B cell (primary cell): Measurements from ENCODE around the gene THAP9. TPM values are rescaled to one million over a fixed set of nuclear protein-coding genes. Genes with fewer than 3 reads are reported as not detected.

Source experiments
- ATAC-seq: fragments of 200-7000 bp; cut with Tn5 transposase; one replicate; pipeline ENCODE4 v1.10.0; 2021; ENCODE audit warnings: low read depth, mild to moderate bottlenecking, moderate number of reproducible peaks, moderate library complexity
- CTCF ChIA-PET: fragments of 350-600 bp; sonication (Branson Sonifier 250); formaldehyde crosslinking; loops from one replicate; lab custom pipeline; 2021; ENCODE audit warnings: antibody characterized with exemption, inconsistent platforms; lab: Charles Lee
- POLR2A ChIA-PET: fragments of 350-600 bp; sonication (Branson Sonifier 250); formaldehyde crosslinking; loops from one replicate; lab custom pipeline; 2021; ENCODE audit warnings: antibody characterized with exemption; lab: Charles Lee
- DNase-seq: peaks from one replicate; pipeline ENCODE4 v3.0.0; 2013
- H2AFZ ChIP-seq: 2 replicates; pipeline ENCODE4 v1.6.1; 2012; ENCODE audit warnings: mild to moderate bottlenecking, low read depth, low read length; ENCODE audit not compliant: insufficient read depth, poor library complexity, severe bottlenecking
- H3K27ac ChIP-seq, 2 donors: 1 replicate in 1 of 2; 2 replicates in 1 of 2; pipeline ENCODE4 v1.5.1; 2012 to 2013; ENCODE audit warnings: low read length in 2 of 2, mild to moderate bottlenecking in 2 of 2, moderate library complexity in 1 of 2
- H3K27me3 ChIP-seq, 4 experiments: fragments of 200-600 bp in 1 of 4; sonication (generic) in 1 of 4; replicated peaks in 1 of 4; 1 replicate in 2 of 4; 2 replicates in 2 of 4; pipeline versions ENCODE4 v1.6.1 to v1.7.0; 2013 to 2016; ENCODE audit warnings: low read length in 3 of 4, mild to moderate bottlenecking in 2 of 4, mixed read lengths in 1 of 4, moderate library complexity in 1 of 4; ENCODE audit not compliant: insufficient read depth in 4 of 4, control insufficient read depth in 3 of 4; ENCODE audit errors: control extremely low read depth in 1 of 4
- H3K36me3 ChIP-seq, 2 experiments: replicated peaks in 1 of 2; 1 replicate in 1 of 2; 2 replicates in 1 of 2; pipeline versions ENCODE4 v1.6.1 to v1.7.1; 2013; ENCODE audit warnings: low read length in 1 of 2; ENCODE audit not compliant: insufficient read depth in 2 of 2, control insufficient read depth in 1 of 2; ENCODE audit errors: control extremely low read depth in 1 of 2, extremely low read depth in 1 of 2
- H3K4me1 ChIP-seq, 2 donors: fragments of 200-600 bp in 1 of 2; sonication (generic) in 1 of 2; 1 replicate in 1 of 2; 2 replicates in 1 of 2; pipeline versions ENCODE4 v1.5.1 to v1.6.1; 2013 to 2017; ENCODE audit warnings: low read length in 2 of 2; ENCODE audit not compliant: control insufficient read depth in 2 of 2, insufficient read depth in 2 of 2
- H3K4me2 ChIP-seq: replicated peaks from 2 replicates; pipeline ENCODE3; 2012; ENCODE audit warnings: mild to moderate bottlenecking, low read depth, low read length; ENCODE audit not compliant: poor library complexity, severe bottlenecking
- H3K4me3 ChIP-seq, 5 experiments: fragments of 200-600 bp in 1 of 5; sonication (generic) in 1 of 5; 1 replicate in 3 of 5; 2 replicates in 2 of 5; pipeline versions ENCODE4 v1.5.1 to v1.7.0; 2011 to 2016; ENCODE audit warnings: low read length in 4 of 5, mild to moderate bottlenecking in 4 of 5, low read depth in 2 of 5, control low read depth in 1 of 5, moderate library complexity in 1 of 5; ENCODE audit not compliant: insufficient read depth in 1 of 5; ENCODE audit errors: control extremely low read depth in 1 of 5, extremely low read depth in 1 of 5
- H3K79me2 ChIP-seq: fragments of 200-600 bp; sonication (generic); one replicate; pipeline ENCODE4 v1.6.0; 2016; ENCODE audit warnings: low read length; ENCODE audit not compliant: control insufficient read depth, insufficient read depth
- H3K9ac ChIP-seq: fragments of 200-600 bp; sonication (generic); 2 replicates; pipeline ENCODE4 v1.6.1; 2017; ENCODE audit warnings: mild to moderate bottlenecking, low read length, moderate library complexity
- H3K9me3 ChIP-seq, 3 donors: one replicate each; pipeline versions ENCODE4 v1.6.1 to v1.7.1; 2013; ENCODE audit warnings: low read length in 2 of 3; ENCODE audit not compliant: control insufficient read depth in 2 of 3, insufficient read depth in 1 of 3; ENCODE audit errors: control extremely low read depth in 1 of 3
- H4K20me1 ChIP-seq: 2 replicates; pipeline ENCODE4 v1.6.0; 2012; ENCODE audit warnings: mild to moderate bottlenecking, low read length; ENCODE audit not compliant: insufficient read depth, control insufficient read depth, poor library complexity, severe bottlenecking
- H3K27ac Mint-ChIP-seq: one replicate; pipeline ENCODE4 v1.8.0; 2021; ENCODE audit warnings: mixed read lengths
- H3K27me3 Mint-ChIP-seq: one replicate; pipeline ENCODE4 v1.8.0; 2021; ENCODE audit warnings: mixed read lengths
- H3K4me1 Mint-ChIP-seq: one replicate; pipeline ENCODE4 v1.8.0; 2021; ENCODE audit warnings: mixed read lengths
- H3K4me3 Mint-ChIP-seq: one replicate; pipeline ENCODE4 v1.8.0; 2021; ENCODE audit warnings: mixed read lengths
- H3K9me3 Mint-ChIP-seq: one replicate; pipeline ENCODE4 v1.8.0; 2022; ENCODE audit warnings: mixed read lengths; ENCODE audit not compliant: insufficient read depth
- EZH2 ChIP-seq: IDR thresholded peaks from 2 replicates; pipeline ENCODE4 v1.6.1; 2012; ENCODE audit warnings: borderline replicate concordance, low read depth, mild to moderate bottlenecking, moderate library complexity, low read length; ENCODE audit not compliant: insufficient read depth, poor library complexity, severe bottlenecking
- WGBS: methylation state at CpG from one replicate; pipeline ENCODE4 v1.1.5; 2013; ENCODE audit warnings: missing lambda C conversion rate; ENCODE audit not compliant: insufficient coverage; 5-methylcytosine and 5-hydroxymethylcytosine counted together
- intact Hi-C: fragments of 100-400 bp; cut with micrococcal nuclease; formaldehyde crosslinking; loops from one replicate; pipeline ENCODE4 v1.10.0; 2022
- polyA plus RNA-seq: library from polyadenylated mRNA; depleted of rRNA; stranded (reverse); fragments of >200 nt; gene quantifications from 2 replicates; pipeline ENCODE4 v1.2.3, GENCODE V29; 2012
- total RNA-seq, 2 donors: library from RNA; stranded (reverse); fragments of 120-200 nt in 1 of 2; gene quantifications; 1 replicate in 1 of 2; 2 replicates in 1 of 2; pipeline versions ENCODE4 v1.2.3 to v1.2.4, GENCODE V29; 2013 to 2022
- TF ChIP-seq, protein P1 (sequence below): fragments of 200-600 bp; IDR thresholded peaks from one replicate; pipeline ENCODE4 v1.8.0; 2022; ENCODE audit warnings: antibody characterized with exemption, mild to moderate bottlenecking

Gene THAP9
- total and polyA plus RNA-seq, 2 donors (not counting 1 experiment from before 2014, with no cell fraction given) = 2.0 to 6.8 TPM

DNA sequence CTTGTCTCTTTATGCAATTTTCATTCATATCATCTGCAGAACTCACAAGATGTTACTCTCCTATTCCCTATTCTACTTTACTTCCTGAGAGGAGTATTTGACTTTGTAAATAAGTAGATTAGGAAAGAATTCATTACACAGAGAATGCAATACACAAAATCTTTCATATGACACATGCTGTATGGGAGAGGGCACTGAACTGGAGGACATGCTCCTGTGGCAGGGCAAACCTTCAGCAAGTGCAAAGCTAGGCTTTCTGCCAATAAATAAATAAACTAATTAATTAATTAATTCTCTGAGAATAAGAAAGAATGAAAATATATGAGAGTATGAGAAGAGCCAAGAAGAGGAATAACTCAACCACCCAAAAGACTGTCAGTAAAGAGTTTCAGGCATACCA is 33.9 kb downstream of the THAP9 start:
- H3K4me3 ChIP-seq = no peak overlapping the region
- no peak for TF ChIP-seq EZH2
- TF ChIP-seq, protein P1, sequence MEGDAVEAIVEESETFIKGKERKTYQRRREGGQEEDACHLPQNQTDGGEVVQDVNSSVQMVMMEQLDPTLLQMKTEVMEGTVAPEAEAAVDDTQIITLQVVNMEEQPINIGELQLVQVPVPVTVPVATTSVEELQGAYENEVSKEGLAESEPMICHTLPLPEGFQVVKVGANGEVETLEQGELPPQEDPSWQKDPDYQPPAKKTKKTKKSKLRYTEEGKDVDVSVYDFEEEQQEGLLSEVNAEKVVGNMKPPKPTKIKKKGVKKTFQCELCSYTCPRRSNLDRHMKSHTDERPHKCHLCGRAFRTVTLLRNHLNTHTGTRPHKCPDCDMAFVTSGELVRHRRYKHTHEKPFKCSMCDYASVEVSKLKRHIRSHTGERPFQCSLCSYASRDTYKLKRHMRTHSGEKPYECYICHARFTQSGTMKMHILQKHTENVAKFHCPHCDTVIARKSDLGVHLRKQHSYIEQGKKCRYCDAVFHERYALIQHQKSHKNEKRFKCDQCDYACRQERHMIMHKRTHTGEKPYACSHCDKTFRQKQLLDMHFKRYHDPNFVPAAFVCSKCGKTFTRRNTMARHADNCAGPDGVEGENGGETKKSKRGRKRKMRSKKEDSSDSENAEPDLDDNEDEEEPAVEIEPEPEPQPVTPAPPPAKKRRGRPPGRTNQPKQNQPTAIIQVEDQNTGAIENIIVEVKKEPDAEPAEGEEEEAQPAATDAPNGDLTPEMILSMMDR = no peak
- Mint-ChIP-seq H3K9me3 (no peaks in the 10 kb centered on the region), H3K4me3 (no peak overlapping the region), H3K4me1 (peaks cover 7% of the 10 kb centered on the region), H3K27me3 (no peaks in the 10 kb centered on the region), H3K27ac (no peak overlapping the region)
- H2AFZ ChIP-seq = no peak overlapping the region
- intact Hi-C loops = no loop called here
- ChIA-PET POLR2A (no interaction called here), CTCF (interaction anchor here (1.1 kb wide), 1 partner anchor 52 kb away, joined by 3 read pairs; no protein-coding TSS in a partner anchor)
- ATAC-seq (no peak), DNase-seq (no peak)
- peaks cover 28 to 46% of the 10 kb centered on the region in 2 experiments for H3K36me3 ChIP-seq
- H3K27me3 ChIP-seq = no peaks in the 10 kb centered on the region
- H3K4me1 ChIP-seq = no peaks in the 10 kb centered on the region
- H4K20me1 ChIP-seq = no peaks in the 10 kb centered on the region
- no peak overlapping the region for H3K9ac ChIP-seq
- no peaks in the 10 kb centered on the region for H3K9me3 ChIP-seq
- no peak overlapping the region for H3K4me2 ChIP-seq
- H3K27ac ChIP-seq = no peak overlapping the region
- no peaks in the 10 kb centered on the region for H3K79me2 ChIP-seq

DNA sequence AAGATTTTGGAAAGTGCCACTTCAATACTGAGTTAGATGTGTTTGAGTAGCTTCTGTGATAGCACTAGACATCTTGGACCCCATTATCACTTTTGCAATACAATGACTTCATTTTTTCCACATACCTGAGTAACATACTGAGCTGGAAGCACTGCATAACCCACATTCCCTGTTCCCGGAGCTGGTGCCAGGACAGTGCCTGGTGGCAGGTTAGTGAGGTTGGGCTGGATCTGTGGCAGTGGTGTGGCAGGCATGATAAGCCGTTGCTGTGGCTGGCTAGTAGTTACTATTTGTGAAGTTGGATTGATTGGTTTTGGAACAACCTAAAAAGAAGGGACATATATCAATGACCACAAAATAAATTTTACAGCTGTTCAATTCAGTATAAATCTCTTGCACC is 38.9 kb downstream of the THAP9 start:
- no peaks in the 10 kb centered on the region for H3K27me3 Mint-ChIP-seq
- Histone ChIP-seq H3K4me3 (no peak overlapping the region), H3K36me3 (peaks cover 18 to 38% of the 10 kb centered on the region in 2 experiments), H4K20me1 (no peaks in the 10 kb centered on the region), H3K27me3 (no peaks in the 10 kb centered on the region), H3K9ac (no peak overlapping the region), H3K4me2 (no peak overlapping the region), H3K79me2 (no peaks in the 10 kb centered on the region), H2AFZ (no peak overlapping the region), H3K27ac (no peak overlapping the region), H3K4me1 (no peaks in the 10 kb centered on the region), H3K9me3 (no peaks in the 10 kb centered on the region)
- no peak for ATAC-seq
- WGBS = no CpG with 5 or more reads among the region's 2 CpGs
- no peaks in the 10 kb centered on the region for H3K4me1 Mint-ChIP-seq
- no peak overlapping the region for H3K27ac Mint-ChIP-seq
- no peak overlapping the region for H3K4me3 Mint-ChIP-seq
- TF ChIP-seq, protein P1 = no peak
- no peak for TF ChIP-seq EZH2
- H3K9me3 Mint-ChIP-seq = no peaks in the 10 kb centered on the region
- DNase-seq = no peak
- ChIA-PET POLR2A (no interaction called here), CTCF (no interaction called here)
- intact Hi-C loops = no loop called here
